Epithelial cell of proximal tubule (primary cell): ENCODE measurements around the gene HIBCH. TPM values are rescaled to one million over a fixed set of nuclear protein-coding genes. Genes with fewer than 3 reads are reported as not detected.

Experiments
- DNase-seq: peaks from one replicate; pipeline ENCODE4 v3.0.0-alpha.2; 2011; ENCODE audit warnings: low read depth
- H3K4me3 ChIP-seq: 2 replicates; pipeline ENCODE4 v1.5.1; 2011; ENCODE audit warnings: low read depth, mild to moderate bottlenecking, low read length
- total RNA-seq: library from RNA; depleted of rRNA; stranded (reverse); fragments of >200 nt; gene quantifications from 2 replicates; pipeline ENCODE4 v1.2.3, GENCODE V29; 2015
- TF ChIP-seq, protein P1 (sequence below): conservative IDR thresholded peaks from 2 replicates; pipeline ENCODE4 v1.5.1; 2012; ENCODE audit warnings: low read depth, mild to moderate bottlenecking, low read length

Gene HIBCH
- total RNA-seq, 1 donor from 2014 or later = 12.2 TPM

GRCh38 chr2:190352668-190353536 lies 33.3 kb upstream of the HIBCH start:
- TF ChIP-seq, protein P1, sequence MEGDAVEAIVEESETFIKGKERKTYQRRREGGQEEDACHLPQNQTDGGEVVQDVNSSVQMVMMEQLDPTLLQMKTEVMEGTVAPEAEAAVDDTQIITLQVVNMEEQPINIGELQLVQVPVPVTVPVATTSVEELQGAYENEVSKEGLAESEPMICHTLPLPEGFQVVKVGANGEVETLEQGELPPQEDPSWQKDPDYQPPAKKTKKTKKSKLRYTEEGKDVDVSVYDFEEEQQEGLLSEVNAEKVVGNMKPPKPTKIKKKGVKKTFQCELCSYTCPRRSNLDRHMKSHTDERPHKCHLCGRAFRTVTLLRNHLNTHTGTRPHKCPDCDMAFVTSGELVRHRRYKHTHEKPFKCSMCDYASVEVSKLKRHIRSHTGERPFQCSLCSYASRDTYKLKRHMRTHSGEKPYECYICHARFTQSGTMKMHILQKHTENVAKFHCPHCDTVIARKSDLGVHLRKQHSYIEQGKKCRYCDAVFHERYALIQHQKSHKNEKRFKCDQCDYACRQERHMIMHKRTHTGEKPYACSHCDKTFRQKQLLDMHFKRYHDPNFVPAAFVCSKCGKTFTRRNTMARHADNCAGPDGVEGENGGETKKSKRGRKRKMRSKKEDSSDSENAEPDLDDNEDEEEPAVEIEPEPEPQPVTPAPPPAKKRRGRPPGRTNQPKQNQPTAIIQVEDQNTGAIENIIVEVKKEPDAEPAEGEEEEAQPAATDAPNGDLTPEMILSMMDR = no peak
- peak; percentile 62 for DNase-seq
- H3K4me3 ChIP-seq = no peak overlapping the region

GRCh38 chr2:190351955-190352354 lies 32.3 kb upstream of the HIBCH start:
- no peak for DNase-seq

DNA sequence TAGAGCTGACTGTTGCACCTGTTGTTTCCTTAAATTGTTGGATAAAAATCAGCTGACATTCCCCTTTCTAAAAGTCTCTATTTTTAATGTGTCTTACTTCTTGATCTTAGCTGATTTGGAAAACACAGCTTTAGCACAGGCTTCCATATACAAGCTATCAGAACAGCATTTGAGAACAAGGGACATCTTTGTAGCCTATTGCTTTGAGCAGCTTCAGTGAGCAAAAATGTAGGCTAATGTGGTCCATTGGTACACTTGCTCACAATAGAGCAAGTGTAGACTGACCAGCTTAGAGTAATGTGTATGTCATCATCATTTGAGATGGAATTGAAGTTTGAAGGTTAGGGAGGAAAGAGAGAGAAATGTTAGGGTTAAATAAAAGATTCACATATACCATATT lies 30.7 kb upstream of the HIBCH start:
- DNase-seq = no peak
- TF ChIP-seq, protein P1 = no peak
- H3K4me3 ChIP-seq = no peak overlapping the region

More at GRCh38 chr2:190351955-190352354, 32.3 kb upstream of the HIBCH start:
- H3K4me3 ChIP-seq = no peak overlapping the region
- TF ChIP-seq, protein P1 = no peak

DNA sequence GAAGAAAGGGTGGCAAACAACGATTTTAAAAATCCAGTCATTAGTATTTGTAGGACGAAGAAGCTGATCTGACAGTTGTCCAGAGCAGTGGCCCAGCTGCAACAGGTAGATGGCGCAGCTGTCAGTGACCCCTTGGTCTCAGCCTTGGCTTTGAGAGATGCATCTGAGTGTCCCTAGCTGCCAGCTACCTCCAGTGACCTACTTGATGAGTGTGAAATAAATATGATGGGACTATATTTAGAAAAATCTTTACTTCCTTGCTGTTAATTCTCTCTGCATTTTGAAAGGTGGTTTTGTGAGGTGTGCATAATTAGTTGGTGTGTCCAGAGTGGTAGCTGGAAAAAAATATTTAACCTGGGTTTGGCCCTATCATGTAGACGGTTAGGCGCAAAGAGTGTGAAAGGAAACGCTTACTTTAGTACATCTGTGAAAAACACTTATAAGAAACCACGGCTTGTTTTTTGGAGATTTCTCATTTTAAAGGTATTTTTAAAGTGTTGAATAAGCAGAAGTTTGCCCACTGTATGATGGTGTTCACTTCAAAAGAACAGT lies 24.7 kb upstream of the HIBCH start:
- DNase-seq = no peak
- TF ChIP-seq, protein P1 = peak; percentile 40
- peak overlapping the region; percentile 81 for H3K4me3 ChIP-seq

- TF ChIP-seq, protein P1 = no peak
- DNase-seq = no peak
- H3K4me3 ChIP-seq = peak within 1 kb of the TSS; percentile 81
Observed at GRCh38 chr2:190343536-190344275, 24.1 kb upstream of the HIBCH start, which contains the start of gene INPP1. INPP1 (plus strand) TSS chr2:190343589; CDS start chr2:190360103, 16,514 bp downstream.

DNA sequence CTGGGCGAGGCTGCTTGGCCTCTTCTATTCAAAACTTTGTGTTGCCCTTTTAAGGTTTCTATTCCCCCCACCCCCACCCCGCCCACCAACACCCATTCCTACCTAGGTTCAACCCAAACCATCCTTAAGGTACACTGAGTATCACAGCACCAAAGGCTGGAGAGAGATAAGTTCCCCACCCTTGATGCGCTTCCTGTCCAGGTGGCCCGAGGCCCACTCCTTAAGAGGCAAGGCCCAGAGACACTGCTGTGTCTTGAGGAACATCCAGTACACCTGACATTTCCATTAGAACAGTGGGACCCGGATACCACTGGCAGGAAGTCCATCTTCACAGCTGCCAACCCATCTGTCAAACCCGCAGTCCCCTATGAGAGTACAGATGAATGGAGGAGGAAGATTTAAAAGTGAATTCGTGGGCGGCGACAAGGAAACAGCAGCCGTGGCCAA lies 23.5 kb upstream of the HIBCH start:
- peak overlapping the region; percentile 81 for H3K4me3 ChIP-seq
- DNase-seq = no peak
- TF ChIP-seq, protein P1 = no peak
